Measurements from ENCODE around the gene CLEC5A.
"Not testable (repeated sequence)": the region's sequence is repeated elsewhere in the genome, so short reads cannot be mapped to it uniquely, and the experiment has no call there.

The CLEC5A gene

GRCh38 chr7:141945356-141945755, 1.4 kb downstream of the CLEC5A start:
- DNase-seq, result no peak

- no peak for DNase-seq
These were observed 2.0 kb downstream of the CLEC5A start for GRCh38 chr7:141944811-141945210.

- no peak for DNase-seq
These were observed 2.9 kb downstream of the CLEC5A start for GRCh38 chr7:141943846-141944245.

GRCh38 chr7:141941075-141941474, 5.7 kb downstream of the CLEC5A start:
- DNase-seq, result no peak

GRCh38 chr7:141930211-141930610, 16.6 kb downstream of the CLEC5A start:
- DNase-seq, result no peak

- DNase-seq, result no peak
These were observed 18.0 kb downstream of the CLEC5A start for GRCh38 chr7:141928845-141929195.

- DNase-seq, result no peak
These were observed 18.5 kb downstream of the CLEC5A start for GRCh38 chr7:141928146-141928844.

- no peak for DNase-seq
These were observed 26.5 kb downstream of the CLEC5A start for GRCh38 chr7:141920281-141920680.

- no peak for DNase-seq
These were observed 30.7 kb downstream of the CLEC5A start, which contains the start of gene OR9A4 for GRCh38 chr7:141916099-141916498. Gene OR9A4, plus strand, starts transcription at chr7:141916399. Its CDS starts 2,477 bp downstream, at chr7:141918876.

- DNase-seq, result no peak
These were observed 31.2 kb downstream of the CLEC5A start for GRCh38 chr7:141915565-141915964.

- DNase-seq, result no peak
These were observed 35.4 kb downstream of the CLEC5A start for GRCh38 chr7:141911391-141911790.

GRCh38 chr7:141906285-141906684, 40.5 kb downstream of the CLEC5A start:
- DNase-seq, result no peak

- not testable (repeated sequence) for DNase-seq
These were observed 47.4 kb downstream of the CLEC5A start for GRCh38 chr7:141899366-141899765.

- DNase-seq, result no peak
These were observed 55.4 kb downstream of the CLEC5A start for GRCh38 chr7:141891336-141891735.

- no peak for DNase-seq
These were observed 57.5 kb downstream of the CLEC5A start for GRCh38 chr7:141889321-141889720.

- no peak for DNase-seq
These were observed 62.1 kb downstream of the CLEC5A start for GRCh38 chr7:141884539-141885225.

- no peak for DNase-seq
These were observed 65.8 kb downstream of the CLEC5A start for GRCh38 chr7:141880960-141881359.

GRCh38 chr7:141877365-141877764, 69.4 kb downstream of the CLEC5A start:
- DNase-seq, result no peak
